Stimulated activated CD4-positive, alpha-beta T cell treated with anti-CD3 and anti-CD28 coated beads, TNF-alpha, amount 100 ng/mL, for 24 hours (primary cell): Measurements from ENCODE around the gene PSMB3.

Source experiments
- DNase-seq, 3 experiments: peaks; one replicate each; pipeline ENCODE4 v3.0.0-alpha.2; 2020; ENCODE audit warnings: low read depth in 3 of 3

PSMB3 gene

DNA sequence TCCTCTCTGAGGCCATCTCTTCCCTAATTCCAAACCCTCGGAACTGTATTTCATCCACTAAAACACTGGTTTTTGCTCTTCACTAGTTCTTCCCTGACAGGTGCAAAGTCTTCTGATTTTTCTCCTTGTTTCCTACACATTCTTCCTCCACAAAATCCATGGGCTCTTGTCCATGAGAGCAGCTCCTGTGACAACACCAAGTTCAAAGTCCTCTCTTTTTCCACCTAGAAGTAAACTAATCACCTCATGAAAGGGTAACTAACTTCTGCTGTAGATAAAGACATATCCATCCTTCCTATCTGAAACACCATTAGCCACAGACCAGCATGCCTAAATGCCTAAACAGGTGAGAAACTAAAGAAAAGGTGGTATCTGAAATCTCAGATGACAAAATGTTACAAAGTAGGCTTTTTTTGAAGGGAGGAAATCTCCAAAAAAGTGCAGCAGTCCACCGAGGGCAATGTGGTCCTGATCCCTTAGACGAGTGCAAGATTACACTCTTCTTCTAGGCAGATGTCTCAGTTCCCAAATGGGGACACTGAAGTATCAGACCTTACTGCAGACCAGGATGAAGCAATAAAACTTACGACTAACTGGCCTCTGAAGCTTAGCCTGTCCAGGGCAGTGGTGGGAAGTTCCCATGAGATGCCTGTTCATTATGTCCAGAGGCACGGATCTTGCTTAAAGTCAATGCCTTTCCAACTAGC, 44.1 kb downstream of the PSMB3 start:
- no peak for DNase-seq

GRCh38 chr17:38797158-38797490, 44.6 kb downstream of the PSMB3 start:
- no peak for DNase-seq

- DNase-seq: no peak
Observed at GRCh38 chr17:38797828-38798227, 45.3 kb downstream of the PSMB3 start.

DNA sequence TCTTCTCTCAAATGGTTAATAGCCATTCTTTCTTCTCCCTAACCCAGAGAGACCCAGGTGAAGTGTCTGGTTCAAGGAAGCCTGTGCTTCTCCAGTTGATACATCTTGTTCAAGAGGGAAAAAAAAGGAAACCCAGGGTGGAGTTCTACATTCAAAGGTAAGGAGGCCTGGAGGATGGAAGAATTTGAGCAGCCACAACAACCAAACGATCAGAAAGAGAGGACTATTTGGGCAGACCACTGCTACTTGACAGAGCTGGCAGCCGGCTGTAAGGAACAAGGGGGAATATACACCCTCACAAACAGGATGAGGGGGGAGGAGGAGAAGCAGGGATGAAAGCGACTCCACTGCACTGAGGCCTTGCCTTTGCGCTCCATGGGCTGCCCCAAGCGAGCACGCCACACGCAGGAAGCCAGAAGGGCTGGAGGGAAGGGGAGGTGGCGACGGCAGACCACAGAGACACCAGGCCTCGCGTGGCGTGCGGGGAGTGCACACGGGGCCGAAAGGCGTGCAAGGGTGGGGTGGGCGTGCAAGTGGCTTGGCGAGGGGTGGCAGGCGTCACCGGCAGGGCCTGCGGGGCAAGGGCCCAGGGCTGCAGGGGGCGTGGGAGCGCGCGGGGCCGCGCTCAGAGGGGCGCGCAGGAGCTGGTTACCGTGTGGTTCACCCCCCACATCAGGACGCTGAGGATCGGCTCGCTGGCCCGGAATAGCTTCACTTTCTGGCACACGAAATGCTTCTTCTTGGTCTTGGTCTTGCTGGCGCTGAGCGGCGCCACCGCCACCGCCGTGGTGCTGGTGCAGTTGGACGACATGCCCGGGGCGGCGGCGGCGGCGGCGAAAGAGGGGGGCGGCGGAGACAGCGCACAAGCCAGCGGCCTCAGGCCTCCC, 46.3 kb downstream of the PSMB3 start:
- DNase-seq: peak; percentile 16 to 45 (median 24)

- peak; percentile 65 to 90 (median 76) for DNase-seq
Observed at GRCh38 chr17:38799501-38800236, 47.1 kb downstream of the PSMB3 start, which contains the start of gene PIP4K2B. Gene PIP4K2B (minus strand): TSS chr17:38799556. CDS start chr17:38799424, 132 bp downstream.

DNA sequence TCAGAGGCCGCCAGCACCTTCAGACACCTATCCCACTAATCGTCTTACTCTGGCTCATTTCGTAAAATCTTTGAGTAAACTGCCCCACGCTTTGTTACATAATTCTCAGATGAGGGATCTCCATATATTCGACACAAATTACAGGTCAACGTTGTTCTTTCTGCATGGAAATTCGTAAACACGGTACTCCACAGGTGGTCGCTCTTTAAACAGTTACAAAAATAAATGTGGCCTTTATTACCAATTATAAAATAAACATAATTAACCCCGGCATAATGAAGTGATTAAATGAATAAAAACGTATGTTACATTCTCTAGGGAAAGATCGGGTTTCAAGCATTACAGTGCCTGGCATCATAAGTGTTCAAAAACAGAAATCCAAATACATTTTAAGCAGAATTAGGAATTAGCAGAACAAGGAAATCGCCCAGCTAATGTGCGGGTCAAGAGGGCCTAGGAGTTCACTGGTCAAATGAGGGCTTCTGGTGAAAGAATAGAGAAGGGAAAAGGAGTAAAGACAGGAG, 47.8 kb downstream of the PSMB3 start:
- DNase-seq: no peak

DNA sequence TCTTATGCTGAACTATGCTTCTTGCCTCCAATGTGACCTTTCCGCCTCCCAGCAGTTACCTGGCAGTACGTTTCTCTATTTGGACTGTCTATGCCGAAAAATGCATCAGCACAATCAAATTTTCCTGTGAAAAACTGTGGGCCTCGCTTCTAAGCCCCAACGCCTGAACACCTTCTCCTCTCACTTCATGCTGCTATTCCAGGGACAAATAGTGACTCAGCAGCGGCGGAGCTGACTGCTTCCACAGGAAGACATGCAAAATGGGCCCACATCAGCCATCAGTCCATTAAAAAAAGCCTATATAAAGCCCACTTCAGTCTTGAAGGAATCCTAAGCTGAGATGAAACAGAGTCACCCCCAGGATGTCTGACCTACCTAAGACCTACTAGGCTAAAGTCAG, 57.3 kb downstream of the PSMB3 start:
- no peak for DNase-seq
